ENCODE data around the gene STUB1. TPM values are rescaled to one million over a fixed set of nuclear protein-coding genes. Genes with fewer than 3 reads are reported as not detected.

Gene STUB1
- total and polyA plus RNA-seq, 2 donors (not counting 3 experiments of a cell fraction or from before 2014, with no cell fraction given): 107 to 147 TPM

GRCh38 chr16:730666-731509, 50.7 kb downstream of the STUB1 start:
- Histone ChIP-seq H3K27me3 (ENCODE audit: control insufficient read depth in 2 of 2, insufficient read depth in 2 of 2, low read length in 2 of 2) (no peaks in the 10 kb centered on the region), H3K79me2 (ENCODE audit: control insufficient read depth, insufficient read depth, low read length) (no peaks in the 10 kb centered on the region), H3K36me3 (ENCODE audit: control insufficient read depth in 2 of 2, extremely low read depth in 1 of 2, insufficient read depth in 2 of 2, low read length in 2 of 2) (peaks cover 4 to 24% of the 10 kb centered on the region in 2 experiments), H2AFZ (ENCODE audit: low read depth, low read length) (no peak overlapping the region), H3K27ac (ENCODE audit: insufficient read depth, low read depth, low read length) (no peak overlapping the region), H4K20me1 (replicated peaks; ENCODE audit: control insufficient read depth, extremely low read depth, insufficient read depth, low read length) (no peaks in the 10 kb centered on the region), H3K9ac (replicated peaks; ENCODE audit: extremely low read depth, insufficient read depth, low read length) (no peak overlapping the region), H3K4me1 (ENCODE audit: control insufficient read depth, extremely low read depth, insufficient read depth, low read length) (peaks cover 13% of the 10 kb centered on the region), H3K4me2 (ENCODE audit: insufficient read depth, low read length) (no peak overlapping the region), H3K4me3 (replicated peaks in 1 of 3; ENCODE audit: insufficient read depth in 1 of 3, low read depth in 1 of 3, low read length in 3 of 3) (no peak overlapping the region), H3K9me1 (replicated peaks; ENCODE audit: control insufficient read depth, extremely low read depth, insufficient read depth, low read length) (no peaks in the 10 kb centered on the region), H3K9me3 (replicated peaks; ENCODE audit: control insufficient read depth, insufficient read depth, low read length) (no peaks in the 10 kb centered on the region)
- TF ChIP-seq POLR2A (IDR thresholded peaks at IDR 0.05; ENCODE audit: low read depth, low read length) (no peak), MAX (IDR thresholded peaks at IDR 0.05; ENCODE audit: insufficient read depth, insufficient read length) (no peak), EZH2 (IDR thresholded peaks at IDR 0.05; ENCODE audit: borderline replicate concordance, low read depth, low read length, severe bottlenecking) (no peak), FOS (IDR thresholded peaks at IDR 0.05; ENCODE audit: borderline replicate concordance, insufficient read depth, low read length) (no peak), GATA2 (IDR thresholded peaks at IDR 0.05; ENCODE audit: insufficient read depth, insufficient read length, low read depth, low read length) (no peak), JUN (IDR thresholded peaks at IDR 0.05; ENCODE audit: borderline replicate concordance, insufficient read depth, insufficient read length, low read depth) (no peak), MYC (IDR thresholded peaks at IDR 0.05; ENCODE audit: low read depth, low read length) (no peak), CTCF (IDR thresholded peaks at IDR 0.05; ENCODE audit: extremely low read depth in 1 of 2, insufficient read depth in 1 of 2, low read depth in 1 of 2, low read length in 2 of 2) (no peak), POLR2AphosphoS5 (IDR thresholded peaks at IDR 0.05; ENCODE audit: insufficient read depth, low read depth, low read length) (no peak)
- DNase-seq (ENCODE audit: low read depth, low spot score): no peak
- POLR2A ChIA-PET: no interaction called here
- no TSS peak for BruUV-seq (replicated peaks)
- CTCF ChIA-PET: interaction anchor here (0.9 to 1.9 kb wide), 3 partner anchors 10 to 19 kb away, joined by 3 to 5 read pairs (median 5); partner anchors contain the start of gene ANTKMT
- intact Hi-C loops (cut with micrococcal nuclease): no loop called here
- FAIRE-seq: no peak
- dilution Hi-C loops (cut with MboI; ENCODE audit: extremely low pct_ligation_motif_present, low sequenced_read_pairs): no loop called here

All from endothelial cell of umbilical vein (primary cell).